Hippocampal formation (tissue), 2 donors: ENCODE results near the gene LRRC8D.

Source experiments
- DNase-seq, 2 donors: peaks; one replicate each; lab custom pipeline; 2025; lab: John Stamatoyannopoulos, UW

The LRRC8D gene

GRCh38 chr1:89807503-89807902 lies 13.3 kb upstream of the LRRC8D start:
- DNase-seq = no peak

DNA sequence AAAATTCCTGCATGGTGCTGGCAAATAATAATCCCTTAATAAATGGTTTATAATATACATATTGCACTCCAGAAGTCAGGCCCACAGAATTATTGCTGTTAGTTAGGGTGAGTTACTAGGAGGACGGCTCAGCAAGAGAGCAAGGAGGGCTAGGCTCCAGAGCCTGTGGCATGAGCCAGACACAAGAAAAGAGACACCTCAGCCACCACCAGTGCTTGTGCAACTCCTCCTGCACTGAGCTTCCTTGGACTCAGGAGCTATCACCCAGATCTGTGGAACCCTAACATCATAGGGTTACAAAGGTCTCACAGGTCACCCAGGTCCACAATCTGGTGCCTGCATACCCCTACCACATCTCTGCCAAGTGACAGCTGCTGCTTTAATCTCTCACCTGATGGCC lies 12.8 kb upstream of the LRRC8D start:
- DNase-seq = no peak

- no peak for DNase-seq
Observed at GRCh38 chr1:89808441-89809117, 12.3 kb upstream of the LRRC8D start.

GRCh38 chr1:89809556-89809955 lies 11.3 kb upstream of the LRRC8D start:
- DNase-seq = no peak

DNA sequence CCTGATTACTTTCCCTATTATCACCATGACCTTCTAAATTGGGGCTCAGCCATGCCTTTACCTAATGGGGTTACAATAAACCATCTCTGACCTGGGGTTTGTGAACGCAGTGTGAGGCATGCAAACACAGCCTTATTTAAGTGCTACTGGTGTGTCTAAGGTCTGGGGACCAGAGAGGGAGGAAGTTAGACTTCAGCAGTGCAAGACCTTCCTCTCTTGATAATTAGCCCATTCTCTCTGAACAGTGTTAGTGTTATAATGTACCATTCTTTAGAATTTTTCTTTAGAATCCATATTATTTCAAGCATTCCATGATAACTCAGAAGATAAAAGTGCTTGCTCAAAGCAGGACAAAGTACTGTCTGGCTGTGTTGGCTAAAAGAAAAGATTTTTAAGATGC lies 10.5 kb upstream of the LRRC8D start:
- DNase-seq = no peak

- DNase-seq = no peak
Observed at GRCh38 chr1:89810880-89811279, 10.0 kb upstream of the LRRC8D start.

DNA sequence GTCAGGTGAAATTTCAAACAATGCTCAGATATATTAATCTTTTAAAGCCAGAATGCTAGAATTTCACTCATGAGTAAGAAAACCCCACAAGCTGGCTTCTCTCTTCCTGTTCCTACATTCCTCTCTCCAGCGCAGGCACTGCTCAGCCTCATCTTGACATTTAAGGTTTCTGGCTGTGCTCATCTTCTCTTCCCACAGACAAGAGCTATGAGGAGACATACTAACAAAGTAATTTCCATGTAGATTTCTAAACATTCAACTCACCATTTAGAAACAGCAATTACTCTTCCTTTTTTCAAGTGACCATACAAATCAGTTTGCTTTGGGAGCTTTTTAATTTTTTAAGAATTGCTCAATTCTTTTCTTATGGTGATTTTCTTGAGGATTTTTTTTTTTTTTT lies 7.8 kb upstream of the LRRC8D start:
- no peak for DNase-seq

DNA sequence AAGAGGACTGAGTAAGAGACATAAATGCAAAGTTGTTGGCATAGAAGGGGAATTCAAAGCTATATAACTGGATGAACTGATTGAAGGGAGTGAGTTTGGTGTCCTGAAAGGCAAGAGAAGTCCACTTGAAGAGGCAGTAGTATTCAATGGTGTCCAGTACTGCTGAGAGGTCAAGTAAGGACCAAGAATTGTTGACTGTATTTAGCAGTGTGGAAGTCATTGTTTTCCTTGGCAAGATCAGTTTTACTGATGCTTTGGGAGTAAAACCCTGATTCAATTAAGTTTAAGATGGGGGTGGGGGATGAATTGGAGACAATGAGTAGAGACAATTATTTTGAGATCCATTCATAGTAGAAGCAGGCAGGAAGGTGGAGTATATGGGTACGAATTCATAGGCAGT lies 5.8 kb upstream of the LRRC8D start:
- DNase-seq = no peak

DNA sequence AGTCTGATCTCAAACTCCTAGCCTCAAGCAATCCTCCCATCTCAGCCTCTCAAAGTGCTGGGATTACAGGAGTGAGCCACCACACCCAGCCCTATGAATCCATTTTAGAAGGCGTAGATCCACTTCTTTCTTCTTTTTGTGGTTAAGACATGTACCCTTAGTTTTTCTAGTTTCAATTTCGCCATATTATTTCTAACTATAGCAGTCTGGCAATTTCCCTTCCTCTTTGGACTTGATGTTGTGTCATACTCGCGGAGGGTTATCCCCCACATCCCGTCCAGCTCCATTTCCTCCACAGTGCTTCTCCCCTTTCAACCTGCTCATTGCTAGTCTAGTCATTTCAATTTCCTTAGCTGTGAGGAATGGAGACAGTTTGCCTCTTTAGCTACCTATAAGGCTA lies 5.2 kb upstream of the LRRC8D start:
- no peak for DNase-seq

DNA sequence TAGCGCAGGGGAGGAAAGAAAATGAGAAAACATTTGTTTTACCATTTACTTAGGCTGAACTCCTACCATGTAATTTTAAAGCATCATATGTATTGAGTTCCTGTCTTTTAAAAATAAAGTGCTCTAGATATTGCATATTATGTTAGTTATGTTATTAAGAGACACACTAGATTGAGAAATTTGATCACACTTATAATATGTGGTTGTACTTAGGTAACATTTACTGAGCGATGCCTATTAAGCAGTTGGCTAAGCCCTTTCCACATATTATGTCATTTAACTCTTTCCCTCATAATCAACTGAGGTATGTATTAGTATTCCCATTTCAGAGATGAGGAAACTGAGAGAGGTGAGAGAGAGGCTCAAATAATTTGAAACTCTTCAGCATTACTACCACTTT lies 4.5 kb upstream of the LRRC8D start:
- DNase-seq = no peak

DNA sequence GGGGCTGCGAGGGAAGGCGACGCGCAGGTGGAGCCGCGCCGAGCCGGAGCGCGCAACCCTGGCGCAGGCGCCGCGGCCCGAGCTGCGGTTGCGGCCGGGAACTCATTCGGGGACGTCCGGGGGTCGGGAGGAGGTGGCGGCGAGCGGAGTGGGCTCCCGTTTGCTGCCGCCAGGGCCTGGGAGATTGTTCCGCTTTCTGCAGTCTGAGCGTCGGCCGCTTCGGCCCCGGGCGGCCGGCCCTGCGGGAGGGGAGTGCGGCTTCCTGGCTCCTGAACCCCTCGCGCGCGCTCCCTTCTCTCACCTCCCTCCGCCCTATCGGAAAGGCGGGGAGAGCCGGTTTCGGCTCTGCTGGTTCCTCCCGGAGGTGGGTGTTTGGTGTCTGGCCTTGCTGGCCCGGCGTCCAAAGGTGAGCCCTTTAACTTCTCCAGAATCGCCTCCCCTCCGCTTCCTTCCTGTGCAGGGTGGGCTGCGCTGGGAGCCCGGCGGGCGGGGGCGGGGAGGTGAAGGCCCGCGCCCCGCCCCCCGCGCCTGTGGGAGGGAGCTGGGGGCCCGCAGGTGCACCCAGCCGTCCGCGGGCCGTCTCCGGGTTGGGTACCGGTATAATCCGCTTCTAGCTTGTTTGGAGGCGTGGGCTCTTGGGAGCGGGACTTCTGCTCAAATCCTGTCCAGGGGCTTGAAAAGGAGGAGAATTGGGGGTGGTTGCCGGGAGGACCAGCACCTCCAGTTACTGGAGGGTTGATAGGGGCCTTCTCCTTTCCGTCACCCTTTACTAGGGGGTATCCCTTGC lies 683 bp downstream of the LRRC8D start:
- DNase-seq = peak in 1 of 2 donors; percentile 53

DNA sequence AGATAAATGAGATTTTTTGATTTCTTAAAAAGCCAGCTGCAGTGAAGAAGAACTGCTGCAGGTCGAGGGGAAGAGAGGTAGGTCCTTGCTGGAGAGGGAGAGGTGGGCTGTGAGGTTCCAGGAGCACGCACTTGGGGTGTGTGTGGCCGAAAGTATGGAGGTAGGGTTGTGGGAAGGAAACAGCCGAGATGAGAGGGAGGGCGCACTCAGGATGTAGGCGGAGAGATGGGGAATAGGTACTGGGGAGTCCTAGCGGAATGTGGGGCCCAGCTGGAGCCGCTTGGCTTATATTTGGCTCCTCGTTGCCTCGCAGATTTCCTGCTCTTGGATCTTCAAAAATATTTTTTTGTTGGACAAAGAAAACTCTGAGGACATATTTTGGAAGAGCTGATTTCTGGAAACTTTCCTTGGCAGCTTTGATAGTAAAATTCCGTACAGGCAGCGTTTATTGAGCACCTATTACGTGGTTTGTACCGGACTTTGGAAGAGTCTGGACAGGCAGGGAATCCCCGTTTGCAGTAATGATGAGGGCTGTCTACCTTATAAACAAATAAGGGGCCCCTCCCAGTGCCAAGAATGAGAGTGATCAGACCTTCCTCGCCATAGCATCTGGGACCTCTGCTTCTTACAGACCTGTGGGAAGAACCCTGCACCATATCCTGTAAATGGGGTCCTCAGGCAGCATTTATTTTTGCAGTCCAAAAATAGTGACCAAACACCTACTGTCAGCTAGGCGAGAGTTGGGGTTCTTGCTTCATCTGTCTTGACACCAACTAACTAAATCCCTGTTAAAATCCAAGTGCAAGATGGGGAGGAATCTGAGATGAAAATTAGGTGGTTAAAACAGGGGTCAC lies 1.5 kb downstream of the LRRC8D start:
- peak in 1 of 2 donors; percentile 23 for DNase-seq

DNA sequence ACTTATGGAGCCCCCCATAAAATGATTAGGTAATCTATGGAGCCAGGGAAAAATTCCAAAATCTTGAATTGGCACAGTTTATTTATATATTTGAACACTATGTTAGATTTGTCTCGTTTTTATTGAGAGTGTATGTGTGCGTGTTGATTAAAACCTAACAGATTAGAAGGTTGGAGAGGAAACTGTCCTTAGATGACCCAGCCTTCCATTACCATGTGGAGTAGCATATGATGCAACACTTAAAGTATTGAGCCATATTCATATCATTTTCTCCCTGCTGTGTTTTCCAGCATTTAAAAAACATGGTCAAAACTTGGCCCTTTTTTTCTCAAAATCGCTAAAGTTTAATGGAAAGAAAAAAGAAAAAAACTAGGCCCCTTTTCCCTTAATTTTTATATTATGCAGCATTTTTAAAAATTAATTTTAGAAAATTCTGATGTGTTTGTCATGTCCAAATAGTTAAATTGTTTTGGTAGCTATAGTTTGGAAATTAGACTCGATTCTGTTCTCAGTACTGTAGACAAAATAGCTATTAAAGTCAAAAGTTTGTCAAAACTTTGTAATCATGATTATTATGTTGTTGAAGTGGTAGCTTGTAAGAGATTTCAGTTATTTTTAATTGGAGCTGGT lies 2.3 kb downstream of the LRRC8D start:
- DNase-seq = no peak

DNA sequence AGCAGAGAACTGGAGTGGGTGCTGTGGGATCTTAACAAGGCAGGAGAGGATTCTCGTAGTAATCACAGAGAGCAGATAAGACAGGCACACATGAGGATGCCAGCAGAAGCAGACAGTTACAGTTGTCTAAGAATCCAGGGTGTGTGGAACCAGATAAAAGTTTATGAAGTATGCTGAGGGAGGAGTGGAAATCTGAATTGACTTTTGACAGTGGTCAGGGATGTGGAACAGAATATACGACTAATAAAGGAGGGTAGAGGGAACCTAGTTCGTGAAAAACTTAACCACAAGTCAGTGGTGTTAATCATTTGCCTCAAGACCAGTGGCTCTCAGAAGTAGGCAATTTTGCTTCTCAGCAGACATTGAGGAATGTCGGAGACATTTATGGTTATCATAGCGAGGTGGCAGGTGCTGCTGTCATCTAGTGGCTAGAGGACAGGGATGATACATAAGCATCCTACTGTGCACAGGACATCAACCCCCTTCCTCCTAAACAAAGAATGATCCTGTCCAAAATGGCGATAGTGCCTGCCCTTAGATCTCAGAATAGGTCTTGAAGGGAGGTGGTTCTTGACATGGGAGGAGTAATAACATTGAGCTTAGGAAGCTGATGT lies 3.0 kb downstream of the LRRC8D start:
- no peak for DNase-seq

- DNase-seq = no peak
Observed at GRCh38 chr1:89826594-89826993, 5.8 kb downstream of the LRRC8D start.

GRCh38 chr1:89827330-89827729 lies 6.5 kb downstream of the LRRC8D start:
- DNase-seq = no peak

- DNase-seq = no peak
Observed at GRCh38 chr1:89827902-89828301, 7.1 kb downstream of the LRRC8D start.

DNA sequence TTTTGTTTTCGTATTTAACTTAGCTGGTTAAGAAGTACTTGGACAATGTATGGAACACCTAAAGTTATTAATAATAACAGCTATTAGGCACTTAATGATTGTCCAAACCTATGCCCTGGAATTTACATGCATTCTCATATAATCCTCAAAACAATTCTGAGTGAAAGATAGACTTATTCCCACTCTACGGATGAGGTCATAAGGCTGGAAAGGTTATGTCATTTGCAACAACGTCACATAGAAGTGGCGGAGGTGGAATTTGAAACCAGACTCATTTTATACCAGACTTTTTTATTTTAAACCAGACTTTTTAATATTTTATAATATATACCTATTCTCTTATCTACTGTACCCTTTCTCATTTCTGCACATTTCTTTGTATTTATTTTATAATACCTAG lies 8.4 kb downstream of the LRRC8D start:
- DNase-seq = no peak

DNA sequence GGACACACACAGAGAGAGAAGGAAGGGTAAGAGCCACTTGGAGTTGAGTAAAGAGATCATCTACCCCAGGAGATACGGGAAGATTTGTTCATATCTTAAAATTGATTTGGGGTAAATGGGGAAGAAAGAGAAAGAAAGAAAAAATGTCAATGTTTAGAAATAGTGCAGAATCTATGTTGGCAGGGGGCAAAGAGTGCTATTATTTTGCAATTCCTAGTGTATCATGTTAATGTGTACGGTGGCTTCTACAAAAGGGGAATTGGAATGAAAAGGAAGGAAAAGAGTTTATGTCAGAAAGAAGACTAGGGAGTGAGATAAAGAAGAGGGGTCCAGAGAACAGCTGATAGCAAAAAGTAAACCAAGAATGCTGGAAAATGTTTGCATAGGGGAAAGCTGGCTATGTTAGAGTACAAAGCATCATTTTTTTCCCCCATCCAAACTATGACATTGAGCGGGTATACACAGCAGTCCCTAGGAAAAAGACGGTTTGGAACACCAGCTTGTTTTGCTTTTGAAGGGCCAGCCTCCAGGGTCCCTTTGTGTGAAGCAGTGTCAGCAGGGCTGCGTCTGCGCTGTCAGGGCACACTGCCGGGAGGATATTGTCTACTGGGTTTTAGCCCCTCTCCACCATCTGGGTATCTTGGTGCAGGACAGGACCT lies 10.8 kb downstream of the LRRC8D start:
- peak; percentile 58 to 63 for DNase-seq

GRCh38 chr1:89832496-89833127 lies 11.8 kb downstream of the LRRC8D start:
- peak; percentile 32 to 73 for DNase-seq
